GM12878 (cell line): ENCODE measurements around the gene LAP3. TPM values are rescaled to one million over a fixed set of nuclear protein-coding genes. Genes with fewer than 3 reads are reported as not detected.
A peak's percentile ranks its signal among the peaks of the same experiment; 100 is the strongest.

Experiments
- ATAC-seq: fragments of 200-7000 bp; cut with Tn5 transposase; 3 replicates; pipeline ENCODE4 v1.9.1; 2020; ENCODE audit warnings: mild to moderate bottlenecking, moderate library complexity
- BruUV-seq: library from RNA; stranded (reverse); fragments of 400-500 nt; replicated peaks from 2 replicates; lab custom pipeline; 2021; lab: Mats Ljungman, UMichigan
- CTCF ChIA-PET: fragments of 300-600 bp; sonication (Branson Sonifier 250); formaldehyde crosslinking; extraction: SDS; loops from one replicate; lab custom pipeline; 2021; ENCODE audit warnings: inconsistent platforms; lab: Yijun Ruan, JAX
- POLR2A ChIA-PET: fragments of 350-600 bp; formaldehyde crosslinking; extraction: SDS; loops from one replicate; lab custom pipeline; 2021; ENCODE audit warnings: inconsistent platforms; lab: Charles Lee
- RAD21 ChIA-PET: fragments of 300-600 bp; sonication (Branson Sonifier 250); formaldehyde crosslinking; loops from one replicate; lab custom pipeline; 2023; ENCODE audit warnings: antibody characterized with exemption; ENCODE audit not compliant: unreplicated experiment; lab: Charles Lee
- SMC1A ChIA-PET: fragments of 300-600 bp; sonication (Branson Sonifier 250); formaldehyde crosslinking; loops from one replicate; lab custom pipeline; 2023; ENCODE audit not compliant: unreplicated experiment, uncharacterized antibody; lab: Charles Lee
- DNase-seq: peaks from one replicate; pipeline ENCODE4 v3.0.0-alpha.2; 2011; ENCODE audit warnings: low read depth, low spot score
- FAIRE-seq: peaks from 3 replicates; lab custom pipeline; 2011; peaks lifted over from hg19 to GRCh38; lab: Jason Lieb, UNC
- H2AFZ ChIP-seq: 2 replicates; pipeline ENCODE4 v1.6.0; 2011; ENCODE audit warnings: low read depth, low read length, control low read depth; ENCODE audit not compliant: control insufficient read depth
- H3K27ac ChIP-seq: 2 replicates; pipeline ENCODE4 v1.5.1; 2011; ENCODE audit warnings: control low read depth; ENCODE audit not compliant: control insufficient read depth, insufficient read depth
- H3K27me3 ChIP-seq, 2 experiments: replicated peaks in 1 of 2; 2 replicates each; pipeline versions ENCODE4 v1.6.0 to v1.6.1; 2011; ENCODE audit warnings: low read length in 1 of 2; ENCODE audit not compliant: control insufficient read depth in 2 of 2, insufficient read depth in 2 of 2
- H3K36me3 ChIP-seq, 2 experiments: 2 replicates each; pipeline ENCODE4 v1.5.1; 2011; ENCODE audit warnings: low read length in 1 of 2; ENCODE audit not compliant: control insufficient read depth in 2 of 2, insufficient read depth in 2 of 2
- H3K4me1 ChIP-seq: 2 replicates; pipeline ENCODE4 v1.6.1; 2011; ENCODE audit warnings: mild to moderate bottlenecking, low read length, moderate library complexity, mixed read lengths; ENCODE audit not compliant: control insufficient read depth, insufficient read depth
- H3K4me2 ChIP-seq: 2 replicates; pipeline ENCODE4 v1.6.0; 2011; ENCODE audit warnings: control low read depth; ENCODE audit not compliant: control insufficient read depth, insufficient read depth
- H3K4me3 ChIP-seq: fragments of 200-600 bp; sonication (generic); 2 replicates; pipeline ENCODE4 v1.5.1; 2016
- H3K79me2 ChIP-seq: 2 replicates; pipeline ENCODE4 v1.6.0; 2011; ENCODE audit warnings: low read length; ENCODE audit not compliant: control insufficient read depth, insufficient read depth
- H3K9ac ChIP-seq: 2 replicates; pipeline ENCODE4 v1.8.0; 2011; ENCODE audit warnings: low read length, control low read depth, mixed read lengths; ENCODE audit not compliant: control insufficient read depth, insufficient read depth
- H3K9me3 ChIP-seq: replicated peaks from 3 replicates; pipeline ENCODE4 v1.5.1; 2011; ENCODE audit warnings: mild to moderate bottlenecking, low read length; ENCODE audit not compliant: control insufficient read depth, insufficient read depth
- H4K20me1 ChIP-seq: 2 replicates; pipeline ENCODE4 v1.6.0; 2011; ENCODE audit not compliant: control insufficient read depth, insufficient read depth
- ATF7 ChIP-seq: fragments of 450-650 bp; IDR thresholded peaks from 2 replicates; pipeline ENCODE4 v1.6.1; 2016; ENCODE audit warnings: low read depth, mild to moderate bottlenecking
- CBX5 ChIP-seq: sonication (generic); IDR thresholded peaks from 2 replicates; pipeline ENCODE4 v1.6.1; 2016; ENCODE audit warnings: low read depth, moderate library complexity, mild to moderate bottlenecking, inconsistent platforms
- FOXK2 ChIP-seq: fragments of 450-650 bp; IDR thresholded peaks from 2 replicates; pipeline ENCODE4 v1.6.1; 2017; ENCODE audit warnings: mild to moderate bottlenecking, moderate library complexity
- GATAD2B ChIP-seq: fragments of 450-650 bp; conservative IDR thresholded peaks from 2 replicates; pipeline ENCODE4 v1.6.1; 2017; ENCODE audit warnings: low read depth, mild to moderate bottlenecking, moderate library complexity
- HDAC2 ChIP-seq: fragments of 200-600 bp; sonication (generic); IDR thresholded peaks from 2 replicates; pipeline ENCODE4 v1.6.1; 2017
- NR2C1 ChIP-seq: fragments of 450-650 bp; IDR thresholded peaks from 2 replicates; pipeline ENCODE4 v1.6.1; 2017; ENCODE audit warnings: antibody characterized with exemption, mild to moderate bottlenecking, moderate library complexity
- SMAD1 ChIP-seq: fragments of 450-650 bp; IDR thresholded peaks from 2 replicates; pipeline ENCODE4 v1.6.1; 2018; ENCODE audit warnings: mild to moderate bottlenecking, low read depth; ENCODE audit not compliant: partially characterized antibody
- WGBS: methylation state at CpG from one replicate; pipeline ENCODE4 v1.1.6; 2016; ENCODE audit warnings: low lambda C conversion rate; ENCODE audit not compliant: insufficient replicate concordance, insufficient coverage; ENCODE audit errors: missing lambda C conversion rate; 5-methylcytosine and 5-hydroxymethylcytosine counted together
- in situ Hi-C: fragments of 300-500 bp; cut with MboI; formaldehyde crosslinking; loops from 9 replicates; pipeline ENCODE4 v1.14.3; 2018; ENCODE audit warnings: mixed read lengths
- intact Hi-C: fragments of 100-400 bp; cut with micrococcal nuclease; formaldehyde crosslinking; loops from one replicate; pipeline ENCODE4 v1.14.2; 2022; ENCODE audit not compliant: unreplicated experiment
- polyA plus RNA-seq, 11 experiments: library from polyadenylated mRNA; depleted of rRNA in 4 of 11; unstranded in 6 of 11; stranded (reverse) in 5 of 11; fragments of >200 nt; fragmentation: Nextera tagmentation in 4 of 11; fragmentation: Illumina TruSeq in 1 of 11; extraction: Ambion mirVana in 4 of 11; extraction: Trizol in 1 of 11; gene quantifications; 1 replicate in 1 of 11; 2 replicates in 10 of 11; pipeline versions ENCODE4 v1.2.1 to v1.2.3, GENCODE V29; 2011 to 2016; ENCODE audit warnings: inconsistent platforms in 2 of 11, missing spikeins in 2 of 11, low read depth in 1 of 11
- total RNA-seq, 4 experiments: library from RNA; depleted of rRNA in 3 of 4; stranded (reverse); fragments of >200 nt in 3 of 4; fragmentation: Illumina TruSeq in 1 of 4; extraction: Trizol in 1 of 4; gene quantifications; 2 replicates each; pipeline versions ENCODE4 v1.2.1 to v1.2.3, GENCODE V29; 2013 to 2021
- TF ChIP-seq, protein P1 (sequence below): IDR thresholded peaks from 2 replicates; pipeline ENCODE4 v1.6.1; 2011; ENCODE audit warnings: low read depth, mild to moderate bottlenecking, low read length, moderate library complexity, borderline replicate concordance; ENCODE audit errors: extremely low read depth

Gene LAP3
- total and polyA plus RNA-seq, 10 of the 15 experiments (the other 5 are each of a cell fraction or from before 2014, with no cell fraction given), result 134 to 249 (median 204) TPM

DNA sequence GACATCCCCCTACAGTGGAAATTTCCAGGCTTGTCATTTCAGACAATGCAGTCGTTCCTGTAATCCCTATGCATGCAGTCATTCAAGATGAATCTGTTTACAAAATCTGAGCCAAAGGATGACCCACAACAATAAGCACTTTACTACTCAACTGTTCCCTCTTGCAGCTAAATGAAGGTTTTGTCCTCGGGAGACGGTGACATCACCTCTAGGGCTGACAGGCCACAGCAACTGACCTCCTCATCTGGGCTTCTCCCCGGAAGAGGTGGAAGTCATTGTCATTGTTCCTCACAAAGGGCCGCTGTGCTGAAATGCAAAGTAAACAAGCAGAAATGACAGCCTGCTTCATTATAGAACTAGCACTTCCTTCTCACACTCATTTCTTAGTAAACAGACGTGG is 32.8 kb upstream of the LAP3 start:
- Histone ChIP-seq H3K4me2 (no peak overlapping the region), H3K79me2 (no peaks in the 10 kb centered on the region), H3K27ac (no peak overlapping the region), H3K4me1 (no peaks in the 10 kb centered on the region), H3K9ac (no peak overlapping the region), H3K36me3 (no peaks in the 10 kb centered on the region), H3K9me3 (no peaks in the 10 kb centered on the region), H3K4me3 (no peak overlapping the region), H4K20me1 (no peaks in the 10 kb centered on the region), H3K27me3 (no peaks in the 10 kb centered on the region)
- ChIA-PET RAD21 (no interaction called here), SMC1A (interaction anchor here (7.0 kb wide), 1 partner anchor 263 kb away, joined by 68 read pairs; the partner anchor contains the start of genes DCAF16 and NCAPG), CTCF (interaction anchor here (0.6 to 1.7 kb wide), 4 partner anchors 11 to 492 kb away, joined by 3 to 4 read pairs (median 4); no protein-coding TSS in a partner anchor), POLR2A (no interaction called here)
- no TSS peak for BruUV-seq
- in situ Hi-C loops, result no loop called here
- intact Hi-C loops, result no loop called here
- DNase-seq, result no peak
- WGBS, result 20% methylated on average over 6 of the region's 6 CpGs
- no peak for TF ChIP-seq GATAD2B
- peak; percentile 68 for TF ChIP-seq ATF7
- no peak for TF ChIP-seq CBX5
- TF ChIP-seq FOXK2, result peak; percentile 34; the same call in 1 of the 2 replicates
- TF ChIP-seq, all 136 proteins: peak for 2
- no peak overlapping the region for H2AFZ ChIP-seq
- no peak for FAIRE-seq
- ATAC-seq, result peak; percentile 41; the same call in 2 of the 3 replicates

DNA sequence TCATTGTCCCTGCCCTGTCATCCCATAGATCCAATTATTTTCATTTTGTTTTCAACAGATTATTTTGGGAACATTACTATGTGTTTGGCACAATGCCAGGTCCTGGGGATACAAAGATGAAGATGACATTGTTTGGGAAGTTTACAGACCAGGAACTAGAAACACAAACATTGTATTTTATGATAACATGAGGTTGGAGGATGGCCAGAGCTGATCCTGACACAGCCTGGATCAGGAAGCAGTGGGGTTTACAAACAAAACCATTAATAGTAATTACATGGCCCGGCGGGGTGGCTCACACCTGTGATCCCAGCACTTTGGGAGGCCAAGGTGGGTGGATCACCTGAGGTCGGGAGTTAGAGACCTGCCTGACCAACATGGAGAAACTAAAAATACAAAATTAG is 32.2 kb upstream of the LAP3 start:
- POLR2A ChIA-PET, result interaction anchor here (0.6 to 0.9 kb wide), 2 partner anchors 10 to 32 kb away, joined by 3 read pairs; partner anchors contain the start of gene LAP3

More for the DNA sequence above, 32.2 kb upstream of the LAP3 start:
- FAIRE-seq (no peak), ATAC-seq (no peak), DNase-seq (no peak)
- intact Hi-C loops, result no loop called here
- no peak overlapping the region for H3K4me3 ChIP-seq
- H3K27ac ChIP-seq, result no peak overlapping the region
- H3K4me1 ChIP-seq, result no peaks in the 10 kb centered on the region
- ChIA-PET CTCF (interaction anchor here (0.6 to 1.7 kb wide), 5 partner anchors 9 to 491 kb away, joined by 3 to 5 read pairs (median 4); no protein-coding TSS in a partner anchor), RAD21 (interaction anchor here (0.7 to 0.8 kb wide), 2 partner anchors 90 to 263 kb away, joined by 3 read pairs; no protein-coding TSS in a partner anchor), SMC1A (interaction anchor here (0.9 to 7.0 kb wide), 2 partner anchors 18 to 262 kb away, joined by 3 to 68 read pairs; partner anchors contain the start of genes DCAF16 and NCAPG)
- no peaks in the 10 kb centered on the region for H3K36me3 ChIP-seq
- H2AFZ ChIP-seq, result no peak overlapping the region
- no peaks in the 10 kb centered on the region for H3K9me3 ChIP-seq
- H3K79me2 ChIP-seq, result no peaks in the 10 kb centered on the region
- no peaks in the 10 kb centered on the region for H3K27me3 ChIP-seq
- no peak overlapping the region for H3K9ac ChIP-seq
- no TSS peak for BruUV-seq
- WGBS, result 43% methylated on average over 3 of the region's 3 CpGs
- H4K20me1 ChIP-seq, result no peaks in the 10 kb centered on the region
- TF ChIP-seq HDAC2, result no peak
- TF ChIP-seq NR2C1, result no peak
- TF ChIP-seq, protein P1, sequence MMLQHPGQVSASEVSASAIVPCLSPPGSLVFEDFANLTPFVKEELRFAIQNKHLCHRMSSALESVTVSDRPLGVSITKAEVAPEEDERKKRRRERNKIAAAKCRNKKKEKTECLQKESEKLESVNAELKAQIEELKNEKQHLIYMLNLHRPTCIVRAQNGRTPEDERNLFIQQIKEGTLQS, result no peak
- TF ChIP-seq SMAD1, result no peak
- in situ Hi-C loops, result loop anchor here (5.0 kb wide), 3 partner anchors 92 to 1047 kb away; no protein-coding TSS in a partner anchor
- no peak overlapping the region for H3K4me2 ChIP-seq
